HepG2 (cell line): Measurements from ENCODE around the gene WWC2.

Experiments used
- CTCF ChIP-seq: sonication (generic); formaldehyde crosslinking; IDR thresholded peaks from 2 replicates; pipeline ENCODE4 v1.5.0; 2020; ENCODE audit warnings: mild to moderate bottlenecking, missing genetic modification reagents, moderate library complexity
- FOXM1 ChIP-seq: sonication (generic); formaldehyde crosslinking; IDR thresholded peaks from 2 replicates; pipeline ENCODE4 v1.5.0; 2020; ENCODE audit warnings: missing genetic modification reagents
- HMGXB4 ChIP-seq, 2 experiments: sonication (generic) in 1 of 2; formaldehyde crosslinking in 1 of 2; IDR thresholded peaks; 2 replicates each; pipeline versions ENCODE4 v1.4.0 to v1.6.1; 2018 to 2020; ENCODE audit warnings: missing genetic modification reagents in 2 of 2, borderline replicate concordance in 1 of 2, low read depth in 1 of 2, mild to moderate bottlenecking in 1 of 2, missing biosample characterization in 1 of 2
- ZNF224 ChIP-seq: sonication (generic); formaldehyde crosslinking; IDR thresholded peaks from 2 replicates; pipeline ENCODE4 v1.5.0; 2020; ENCODE audit warnings: mild to moderate bottlenecking, missing genetic modification reagents
- TF ChIP-seq, protein P1 (sequence below): sonication (generic); IDR thresholded peaks from 2 replicates; pipeline ENCODE4 v1.6.1; 2016; ENCODE audit warnings: low read depth, borderline replicate concordance

DNA sequence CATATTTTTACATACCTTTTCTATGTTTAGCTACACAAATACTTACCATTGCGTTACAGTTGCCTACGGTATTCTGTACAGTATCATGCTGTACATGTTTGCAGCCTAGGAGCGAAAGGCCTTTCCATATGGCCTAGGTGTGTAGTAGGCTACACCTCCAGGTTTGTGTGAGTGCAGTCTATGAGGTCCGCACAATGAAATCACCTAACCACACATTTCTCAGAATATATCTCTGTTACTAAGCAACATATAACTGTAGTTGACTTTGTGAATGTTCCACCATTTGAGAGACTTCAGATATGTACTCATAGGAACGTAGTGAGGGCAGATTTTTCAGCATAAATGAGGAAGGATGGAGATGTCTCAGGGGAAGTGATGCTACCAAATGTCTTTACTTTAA, 62.6 kb downstream of the WWC2 start:
- TF ChIP-seq CTCF (CRISPR knock-in tag) (no peak), HMGXB4 (CRISPR knock-in tag; IDR thresholded peaks at IDR 0.05; ENCODE audit: borderline replicate concordance in 1 of 2, low read depth in 1 of 2) (no peak), ZNF224 (CRISPR knock-in tag) (no peak), FOXM1 (CRISPR knock-in tag) (no peak)
- TF ChIP-seq, protein P1, sequence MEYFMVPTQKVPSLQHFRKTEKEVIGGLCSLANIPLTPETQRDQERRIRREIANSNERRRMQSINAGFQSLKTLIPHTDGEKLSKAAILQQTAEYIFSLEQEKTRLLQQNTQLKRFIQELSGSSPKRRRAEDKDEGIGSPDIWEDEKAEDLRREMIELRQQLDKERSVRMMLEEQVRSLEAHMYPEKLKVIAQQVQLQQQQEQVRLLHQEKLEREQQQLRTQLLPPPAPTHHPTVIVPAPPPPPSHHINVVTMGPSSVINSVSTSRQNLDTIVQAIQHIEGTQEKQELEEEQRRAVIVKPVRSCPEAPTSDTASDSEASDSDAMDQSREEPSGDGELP: no peak
